ENCODE results near the gene GPRIN3. TPM values are rescaled to one million over a fixed set of nuclear protein-coding genes. Genes with fewer than 3 reads are reported as not detected.

GPRIN3 gene
- polyA plus RNA-seq, 1 donor (not counting 4 experiments of a cell fraction or from before 2014, with no cell fraction given) = not detected

DNA sequence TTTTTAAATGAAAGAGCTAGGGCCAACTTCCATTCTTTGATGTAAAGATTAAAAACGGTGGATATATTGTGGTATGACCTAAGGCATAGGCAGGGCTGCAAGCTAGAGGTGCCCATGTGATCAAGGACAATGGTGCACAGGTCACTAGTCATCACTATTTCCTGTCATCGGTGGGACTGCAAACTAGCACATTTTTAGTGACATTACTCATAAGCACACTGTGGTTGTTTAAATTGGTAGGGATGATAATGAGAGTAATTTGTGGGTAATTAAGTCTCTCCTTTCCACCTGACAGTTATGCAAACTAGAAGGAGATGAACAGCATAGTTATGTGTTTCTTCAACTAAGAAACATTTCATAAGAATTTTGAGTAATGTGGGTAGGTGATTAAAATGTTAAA is 85.4 kb downstream of the GPRIN3 start:
- Histone ChIP-seq H3K27ac (ENCODE audit: control insufficient read depth, insufficient read depth, low read length) (no peak overlapping the region), H3K9ac (ENCODE audit: control insufficient read depth, extremely low read depth, insufficient read depth, low read length) (no peak overlapping the region), H3K4me2 (ENCODE audit: control insufficient read depth, extremely low read depth, insufficient read depth, low read depth, low read length) (no peak overlapping the region), H3K9me1 (ENCODE audit: control insufficient read depth, extremely low read depth, insufficient read depth, low read length) (no peaks in the 10 kb centered on the region), H3K9me3 (ENCODE audit: control insufficient read depth, low read depth, low read length) (no peaks in the 10 kb centered on the region), H2AFZ (ENCODE audit: control insufficient read depth, low read length) (no peak overlapping the region), H3K79me2 (ENCODE audit: control insufficient read depth, insufficient read depth, low read length) (no peaks in the 10 kb centered on the region), H3K4me1 (ENCODE audit: control insufficient read depth, extremely low read depth, insufficient read depth, low read length) (no peaks in the 10 kb centered on the region), H4K20me1 (ENCODE audit: control insufficient read depth, extremely low read depth, insufficient read depth, low read length) (no peaks in the 10 kb centered on the region), H3K4me3 (ENCODE audit: control insufficient read depth in 2 of 3, extremely low read depth in 1 of 3, insufficient read depth in 2 of 3, low read depth in 1 of 3, low read length in 3 of 3) (no peak overlapping the region), H3K36me3 (ENCODE audit: control insufficient read depth in 2 of 2, extremely low read depth in 1 of 2, insufficient read depth in 2 of 2, low read length in 2 of 2) (no peaks in the 10 kb centered on the region), H3K27me3 (ENCODE audit: control insufficient read depth, extremely low read depth, insufficient read depth, low read length) (no peaks in the 10 kb centered on the region)
- FAIRE-seq = no peak
- TF ChIP-seq, protein P1, sequence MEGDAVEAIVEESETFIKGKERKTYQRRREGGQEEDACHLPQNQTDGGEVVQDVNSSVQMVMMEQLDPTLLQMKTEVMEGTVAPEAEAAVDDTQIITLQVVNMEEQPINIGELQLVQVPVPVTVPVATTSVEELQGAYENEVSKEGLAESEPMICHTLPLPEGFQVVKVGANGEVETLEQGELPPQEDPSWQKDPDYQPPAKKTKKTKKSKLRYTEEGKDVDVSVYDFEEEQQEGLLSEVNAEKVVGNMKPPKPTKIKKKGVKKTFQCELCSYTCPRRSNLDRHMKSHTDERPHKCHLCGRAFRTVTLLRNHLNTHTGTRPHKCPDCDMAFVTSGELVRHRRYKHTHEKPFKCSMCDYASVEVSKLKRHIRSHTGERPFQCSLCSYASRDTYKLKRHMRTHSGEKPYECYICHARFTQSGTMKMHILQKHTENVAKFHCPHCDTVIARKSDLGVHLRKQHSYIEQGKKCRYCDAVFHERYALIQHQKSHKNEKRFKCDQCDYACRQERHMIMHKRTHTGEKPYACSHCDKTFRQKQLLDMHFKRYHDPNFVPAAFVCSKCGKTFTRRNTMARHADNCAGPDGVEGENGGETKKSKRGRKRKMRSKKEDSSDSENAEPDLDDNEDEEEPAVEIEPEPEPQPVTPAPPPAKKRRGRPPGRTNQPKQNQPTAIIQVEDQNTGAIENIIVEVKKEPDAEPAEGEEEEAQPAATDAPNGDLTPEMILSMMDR (optimal IDR thresholded peaks at IDR 0.05 in 1 of 3, IDR thresholded peaks at IDR 0.05 in 1 of 3, conservative IDR thresholded peaks at IDR 0.05 in 1 of 3; ENCODE audit: extremely low read depth in 1 of 3, insufficient read depth in 2 of 3, low read length in 3 of 3) = no peak
- TF ChIP-seq EZH2 (IDR thresholded peaks at IDR 0.05; ENCODE audit: low read length) = no peak
- dilution Hi-C loops (cut with MboI; ENCODE audit: extremely low pct_ligation_motif_present, low sequenced_read_pairs) = no loop called here
- DNase-seq (ENCODE audit: low read depth, low spot score) = no peak

DNA sequence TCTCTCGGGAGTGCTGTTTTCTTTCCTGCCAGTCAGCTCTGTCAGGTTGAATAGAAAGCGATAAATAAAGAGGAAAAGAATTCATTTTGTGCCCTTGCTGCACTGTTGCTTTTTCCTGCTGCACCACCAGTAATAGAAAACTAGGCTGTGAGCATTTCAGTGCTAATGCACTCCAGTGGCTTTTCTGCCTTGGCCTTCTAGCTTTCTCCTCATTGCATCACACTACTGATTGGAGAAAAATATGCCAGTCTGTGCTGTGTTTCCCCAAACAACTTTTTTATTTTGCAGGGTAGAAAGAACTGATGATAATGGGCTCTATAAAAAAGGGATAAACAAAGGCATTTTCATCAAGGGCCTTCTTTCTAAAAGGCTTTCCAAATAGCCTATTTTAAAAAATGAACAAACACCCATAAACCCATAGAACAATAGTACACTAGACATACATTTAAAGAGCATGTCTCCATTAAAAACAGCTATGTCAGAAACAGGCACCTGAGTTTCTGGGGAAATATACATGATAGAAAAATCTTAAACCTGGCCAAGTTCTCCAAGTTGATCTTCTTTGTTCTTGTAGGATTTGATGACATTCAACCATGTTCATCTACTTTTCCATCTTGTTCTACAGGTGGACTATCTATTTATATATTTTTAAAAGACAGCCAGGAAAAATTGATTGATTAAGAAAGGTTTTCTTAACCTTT is 86.3 kb downstream of the GPRIN3 start:
- dilution Hi-C loops (cut with MboI; ENCODE audit: extremely low pct_ligation_motif_present, low sequenced_read_pairs) = no loop called here
- H4K20me1 ChIP-seq (ENCODE audit: control insufficient read depth, extremely low read depth, insufficient read depth, low read length) = no peaks in the 10 kb centered on the region
- H3K9me3 ChIP-seq (ENCODE audit: control insufficient read depth, low read depth, low read length) = no peaks in the 10 kb centered on the region
- no peak for FAIRE-seq
- no peaks in the 10 kb centered on the region for H3K9me1 ChIP-seq (ENCODE audit: control insufficient read depth, extremely low read depth, insufficient read depth, low read length)
- H2AFZ ChIP-seq (ENCODE audit: control insufficient read depth, low read length) = no peak overlapping the region
- H3K4me2 ChIP-seq (ENCODE audit: control insufficient read depth, extremely low read depth, insufficient read depth, low read depth, low read length) = no peak overlapping the region
- H3K27me3 ChIP-seq (ENCODE audit: control insufficient read depth, extremely low read depth, insufficient read depth, low read length) = no peaks in the 10 kb centered on the region
- H3K4me3 ChIP-seq (ENCODE audit: control insufficient read depth in 2 of 3, extremely low read depth in 1 of 3, insufficient read depth in 2 of 3, low read depth in 1 of 3, low read length in 3 of 3) = no peak overlapping the region
- TF ChIP-seq, protein P1 (optimal IDR thresholded peaks at IDR 0.05 in 1 of 3, IDR thresholded peaks at IDR 0.05 in 1 of 3, conservative IDR thresholded peaks at IDR 0.05 in 1 of 3; ENCODE audit: extremely low read depth in 1 of 3, insufficient read depth in 2 of 3, low read length in 3 of 3) = no peak
- no peak for TF ChIP-seq EZH2 (IDR thresholded peaks at IDR 0.05; ENCODE audit: low read length)
- no peak overlapping the region for H3K9ac ChIP-seq (ENCODE audit: control insufficient read depth, extremely low read depth, insufficient read depth, low read length)
- no peak for DNase-seq (ENCODE audit: low read depth, low spot score)
- no peaks in the 10 kb centered on the region for H3K79me2 ChIP-seq (ENCODE audit: control insufficient read depth, insufficient read depth, low read length)
- no peaks in the 10 kb centered on the region for H3K4me1 ChIP-seq (ENCODE audit: control insufficient read depth, extremely low read depth, insufficient read depth, low read length)
- H3K27ac ChIP-seq (ENCODE audit: control insufficient read depth, insufficient read depth, low read length) = no peak overlapping the region
- no peaks in the 10 kb centered on the region for H3K36me3 ChIP-seq (ENCODE audit: control insufficient read depth in 2 of 2, extremely low read depth in 1 of 2, insufficient read depth in 2 of 2, low read length in 2 of 2)

All from keratinocyte (primary cell).